Suprapubic skin (tissue), 4 donors: ENCODE measurements around the gene SLC4A7.

Experiments used
- CTCF ChIP-seq, 2 donors: fragments of 200-600 bp in 1 of 2; fragments of 450-650 bp in 1 of 2; sonication (generic) in 1 of 2; IDR thresholded peaks; one replicate each; pipeline ENCODE4 v1.5.1; 2016 to 2019; ENCODE audit warnings: antibody characterized with exemption in 2 of 2, mild to moderate bottlenecking in 1 of 2, moderate library complexity in 1 of 2
- EP300 ChIP-seq: sonication (generic); formaldehyde crosslinking; IDR thresholded peaks from one replicate; pipeline ENCODE4 v1.6.1; 2017; ENCODE audit warnings: antibody characterized with exemption
- POLR2A ChIP-seq, 2 donors: fragments of 450-650 bp; IDR thresholded peaks; one replicate each; pipeline ENCODE4 v1.6.1; 2017; ENCODE audit warnings: antibody characterized with exemption in 2 of 2, mild to moderate bottlenecking in 2 of 2, moderate library complexity in 2 of 2
- POLR2AphosphoS5 ChIP-seq, 3 donors: sonication (generic); formaldehyde crosslinking; IDR thresholded peaks; one replicate each; pipeline ENCODE4 v1.6.1; 2017; ENCODE audit warnings: antibody characterized with exemption in 3 of 3

GRCh38 chr3:27509376-27509775 is 25.2 kb upstream of the SLC4A7 start:
- TF ChIP-seq CTCF (IDR thresholded peaks at IDR 0.05) (no peak), EP300 (no peak), POLR2AphosphoS5 (IDR thresholded peaks at IDR 0.05) (no peak), POLR2A (IDR thresholded peaks at IDR 0.05) (no peak)
